ENCODE measurements around the gene UBR7. TPM values are rescaled to one million over a fixed set of nuclear protein-coding genes. Genes with fewer than 3 reads are reported as not detected.
"Not testable (repeated sequence)": the region's sequence is repeated elsewhere in the genome, so short reads cannot be mapped to it uniquely, and the experiment has no call there.

Gene UBR7
- total and polyA plus RNA-seq, 2 experiments from 2014 or later = 24.0 to 28.7 TPM

DNA sequence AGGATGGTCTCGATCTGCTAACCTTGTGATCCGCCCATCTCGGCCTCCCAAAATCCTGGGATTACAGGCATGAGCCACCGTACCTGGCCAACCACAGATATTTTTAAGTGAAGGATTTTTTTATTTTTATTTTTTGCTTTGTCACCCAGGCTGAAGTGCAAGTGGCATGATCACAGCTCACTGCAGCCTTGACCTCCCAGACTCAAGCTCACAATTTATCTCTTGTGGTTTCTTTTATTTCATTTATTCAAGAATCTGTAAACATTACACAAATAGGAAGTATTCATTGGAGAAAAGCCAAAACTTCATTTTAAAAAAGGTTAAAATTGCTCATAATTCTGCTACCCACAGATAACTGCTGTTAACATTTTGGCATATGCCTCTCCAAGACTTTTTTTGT is 35.7 kb upstream of the UBR7 start:
- Histone ChIP-seq H3K4me1 (ENCODE audit: insufficient read depth) (no peaks in the 10 kb centered on the region), H3K36me3 (ENCODE audit: low read depth) (no peaks in the 10 kb centered on the region), H3K79me2 (ENCODE audit: insufficient read depth) (no peaks in the 10 kb centered on the region), H3K9me3 (ENCODE audit: low read depth) (no peaks in the 10 kb centered on the region), H3K4me2 (ENCODE audit: unreplicated experiment) (no peak overlapping the region), H3K9ac (no peak overlapping the region), H3K9me2 (ENCODE audit: insufficient read depth) (no peaks in the 10 kb centered on the region), H2AFZ (no peak overlapping the region), H3K27me3 (replicated peaks; ENCODE audit: insufficient read depth) (no peaks in the 10 kb centered on the region), H3K27ac (no peak overlapping the region), H4K20me1 (ENCODE audit: insufficient read depth) (no peaks in the 10 kb centered on the region), H3K4me3 (no peak overlapping the region), H3F3A (ENCODE audit: insufficient read depth) (no peaks in the 10 kb centered on the region)
- no peak for TF ChIP-seq EZH2phosphoT487 (IDR thresholded peaks at IDR 0.05; ENCODE audit: insufficient read depth, low read depth)
- TF ChIP-seq EZH2 (IDR thresholded peaks at IDR 0.05; ENCODE audit: insufficient read depth, poor library complexity, severe bottlenecking) = no peak
- DNase-seq = no peak
- in situ Hi-C loops (cut with MboI) = no loop called here
- 92 to 93% methylated on average over 4 of the region's 4 CpGs for WGBS, 2 experiments (ENCODE audit: low coverage in 1 of 2, low lambda C conversion rate in 2 of 2, missing lambda C conversion rate in 2 of 2)

DNA sequence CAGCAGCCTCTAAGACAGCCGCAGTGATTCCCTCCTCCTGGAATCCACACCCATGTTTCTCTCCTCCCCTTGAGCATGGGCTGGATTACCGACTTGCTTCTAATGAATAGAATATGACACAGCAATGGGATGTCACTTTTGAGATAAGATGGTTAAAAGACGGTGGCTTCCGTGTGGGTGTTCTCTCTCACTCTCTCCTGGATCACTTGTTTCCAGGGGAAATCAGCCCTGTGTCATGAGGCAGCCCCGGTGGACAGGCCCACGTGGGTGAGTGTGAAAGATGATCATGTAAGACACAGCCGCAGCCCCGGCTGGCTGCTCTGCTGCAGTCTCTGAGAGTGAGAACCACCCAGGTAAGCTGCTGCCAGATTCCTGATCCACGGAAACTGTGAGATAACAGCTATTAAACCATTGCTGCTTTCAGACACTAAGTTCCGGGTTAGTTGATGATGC is 33.1 kb upstream of the UBR7 start:
- Histone ChIP-seq H3K9me3 (ENCODE audit: low read depth) (no peaks in the 10 kb centered on the region), H3K79me2 (ENCODE audit: insufficient read depth) (no peaks in the 10 kb centered on the region), H3F3A (ENCODE audit: insufficient read depth) (no peaks in the 10 kb centered on the region), H3K27me3 (replicated peaks; ENCODE audit: insufficient read depth) (no peaks in the 10 kb centered on the region), H3K4me1 (ENCODE audit: insufficient read depth) (no peaks in the 10 kb centered on the region), H2AFZ (peak overlapping the region; percentile 75), H3K27ac (no peak overlapping the region), H3K4me3 (no peak overlapping the region), H3K9ac (no peak overlapping the region), H3K4me2 (ENCODE audit: unreplicated experiment) (peak overlapping the region; percentile 23), H3K36me3 (ENCODE audit: low read depth) (no peaks in the 10 kb centered on the region), H3K9me2 (ENCODE audit: insufficient read depth) (no peaks in the 10 kb centered on the region), H4K20me1 (ENCODE audit: insufficient read depth) (no peaks in the 10 kb centered on the region)
- no peak for TF ChIP-seq EZH2 (IDR thresholded peaks at IDR 0.05; ENCODE audit: insufficient read depth, poor library complexity, severe bottlenecking)
- in situ Hi-C loops (cut with MboI) = no loop called here
- 14 to 20% methylated on average over 10 of the region's 10 CpGs for WGBS, 2 experiments (ENCODE audit: low coverage in 1 of 2, low lambda C conversion rate in 2 of 2, missing lambda C conversion rate in 2 of 2)
- DNase-seq = peak; percentile 52

DNA sequence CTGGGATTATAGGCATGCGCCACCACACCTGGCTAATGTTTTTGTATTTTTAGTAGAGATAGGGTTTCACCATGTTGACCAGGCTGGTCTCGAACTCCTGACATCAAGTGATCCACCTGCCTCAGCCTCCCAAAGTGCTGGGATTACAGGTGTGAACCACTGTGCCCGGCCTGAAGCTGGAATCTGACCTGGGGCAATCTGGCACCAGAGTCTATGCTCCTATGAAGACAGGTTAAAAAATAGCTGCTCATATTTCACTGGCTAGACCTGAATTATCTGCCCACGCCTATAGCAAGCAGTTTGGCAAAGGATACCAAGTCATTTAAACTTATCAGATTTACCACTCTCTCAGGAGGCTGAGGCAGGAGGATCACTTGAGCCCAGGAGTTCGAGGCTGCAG is 32.3 kb upstream of the UBR7 start:
- H3K9ac ChIP-seq; H4K20me1 ChIP-seq (ENCODE audit: insufficient read depth); H3K4me3 ChIP-seq; H3K4me1 ChIP-seq (ENCODE audit: insufficient read depth); H3K27me3 ChIP-seq (replicated peaks; ENCODE audit: insufficient read depth); in situ Hi-C loops (cut with MboI); H3K27ac ChIP-seq; H3K79me2 ChIP-seq (ENCODE audit: insufficient read depth); H2AFZ ChIP-seq; H3K4me2 ChIP-seq (ENCODE audit: unreplicated experiment); DNase-seq; H3K9me2 ChIP-seq (ENCODE audit: insufficient read depth); H3K36me3 ChIP-seq (ENCODE audit: low read depth); H3F3A ChIP-seq (ENCODE audit: insufficient read depth); H3K9me3 ChIP-seq (ENCODE audit: low read depth): not testable (repeated sequence)
- WGBS, 2 experiments (ENCODE audit: low coverage in 1 of 2, low lambda C conversion rate in 2 of 2, missing lambda C conversion rate in 2 of 2) = 69 to 81% methylated on average over 5 of the region's 5 CpGs

DNA sequence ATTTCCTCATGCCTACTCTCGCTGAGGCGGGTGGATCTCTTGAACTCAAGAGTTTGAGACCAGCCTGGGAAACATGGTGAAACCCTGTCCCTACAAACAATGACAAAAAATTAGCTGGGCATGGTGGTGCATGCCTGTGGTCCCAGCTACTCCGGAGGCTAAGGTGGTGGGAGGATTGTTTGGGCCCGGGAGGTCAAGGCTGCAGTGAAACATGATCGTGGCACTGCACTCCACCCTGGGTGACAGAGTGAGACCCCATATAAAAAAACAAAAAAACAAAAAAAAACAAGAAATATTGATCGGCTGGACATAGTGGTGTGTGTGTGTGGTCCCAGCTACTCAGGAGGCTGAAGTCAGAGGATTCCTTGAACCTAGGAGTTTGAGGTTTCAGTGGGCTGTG is 31.6 kb upstream of the UBR7 start:
- H3K9ac ChIP-seq = no peak overlapping the region
- H3K4me1 ChIP-seq (ENCODE audit: insufficient read depth) = no peaks in the 10 kb centered on the region
- no peaks in the 10 kb centered on the region for H4K20me1 ChIP-seq (ENCODE audit: insufficient read depth)
- H3K4me3 ChIP-seq = no peak overlapping the region
- H3K79me2 ChIP-seq (ENCODE audit: insufficient read depth) = no peaks in the 10 kb centered on the region
- no peaks in the 10 kb centered on the region for H3K36me3 ChIP-seq (ENCODE audit: low read depth)
- no peak overlapping the region for H2AFZ ChIP-seq
- no peaks in the 10 kb centered on the region for H3F3A ChIP-seq (ENCODE audit: insufficient read depth)
- no peaks in the 10 kb centered on the region for H3K9me2 ChIP-seq (ENCODE audit: insufficient read depth)
- TF ChIP-seq EZH2phosphoT487 (IDR thresholded peaks at IDR 0.05; ENCODE audit: insufficient read depth, low read depth) = no peak
- no peak for TF ChIP-seq EZH2 (IDR thresholded peaks at IDR 0.05; ENCODE audit: insufficient read depth, poor library complexity, severe bottlenecking)
- DNase-seq = no peak
- 80 to 84% methylated on average over 6 of the region's 6 CpGs for WGBS, 2 experiments (ENCODE audit: low coverage in 1 of 2, low lambda C conversion rate in 2 of 2, missing lambda C conversion rate in 2 of 2)
- in situ Hi-C loops (cut with MboI) = no loop called here
- no peak overlapping the region for H3K4me2 ChIP-seq (ENCODE audit: unreplicated experiment)
- no peaks in the 10 kb centered on the region for H3K27me3 ChIP-seq (replicated peaks; ENCODE audit: insufficient read depth)
- H3K9me3 ChIP-seq (ENCODE audit: low read depth) = no peaks in the 10 kb centered on the region
- no peak overlapping the region for H3K27ac ChIP-seq
